Muscle layer of duodenum (tissue), 2 donors: ENCODE results near the gene SIK3.

Source experiments
- H3K27ac ChIP-seq: one replicate; pipeline ENCODE4 v1.7.0; 2013; ENCODE audit warnings: mild to moderate bottlenecking, low read length
- H3K27me3 ChIP-seq: one replicate; pipeline ENCODE4 v1.7.0; 2013; ENCODE audit warnings: low read depth, mild to moderate bottlenecking, control low read depth, low read length
- H3K36me3 ChIP-seq, 2 donors: one replicate each; pipeline ENCODE4 v1.7.0; 2013; ENCODE audit warnings: low read length in 2 of 2, control low read depth in 1 of 2, mild to moderate bottlenecking in 1 of 2; ENCODE audit not compliant: insufficient read depth in 2 of 2, control insufficient read depth in 1 of 2
- H3K4me1 ChIP-seq, 2 donors: one replicate each; pipeline ENCODE4 v1.7.0; 2013; ENCODE audit warnings: low read length in 2 of 2, mild to moderate bottlenecking in 2 of 2, control low read depth in 1 of 2, moderate library complexity in 1 of 2; ENCODE audit not compliant: insufficient read depth in 2 of 2, control insufficient read depth in 1 of 2
- H3K4me3 ChIP-seq, 2 donors: one replicate each; pipeline ENCODE4 v1.7.0; 2013; ENCODE audit warnings: low read length in 2 of 2, low read depth in 1 of 2, mild to moderate bottlenecking in 1 of 2
- H3K9me3 ChIP-seq, 2 donors: one replicate each; pipeline ENCODE4 v1.7.0; 2013; ENCODE audit warnings: low read length in 2 of 2, control low read depth in 1 of 2, mild to moderate bottlenecking in 1 of 2; ENCODE audit not compliant: control insufficient read depth in 1 of 2
- donor health status: healthy.

The SIK3 gene

GRCh38 chr11:116823031-116823843, 275.0 kb downstream of the SIK3 start, which contains the start of gene APOA4:
TSS of gene APOA4 (minus strand) at chr11:116823304. CDS start at chr11:116823191, 113 bp downstream.
- Histone ChIP-seq H3K36me3 (no peaks in the 10 kb centered on the region), H3K4me3 (no peak within 1 kb of the TSS)

GRCh38 chr11:116822575-116822974, 275.7 kb downstream of the SIK3 start:
- Histone ChIP-seq H3K4me1 (no peaks in the 10 kb centered on the region), H3K27me3 (no peaks in the 10 kb centered on the region), H3K27ac (no peak overlapping the region), H3K36me3 (no peaks in the 10 kb centered on the region), H3K9me3 (no peaks in the 10 kb centered on the region), H3K4me3 (no peak overlapping the region)

More at GRCh38 chr11:116823031-116823843, 275.0 kb downstream of the SIK3 start, which contains the start of gene APOA4:
- Histone ChIP-seq H3K4me1 (no peaks in the 10 kb centered on the region), H3K9me3 (no peaks in the 10 kb centered on the region), H3K27me3 (no peaks in the 10 kb centered on the region), H3K27ac (no peak within 1 kb of the TSS)

DNA sequence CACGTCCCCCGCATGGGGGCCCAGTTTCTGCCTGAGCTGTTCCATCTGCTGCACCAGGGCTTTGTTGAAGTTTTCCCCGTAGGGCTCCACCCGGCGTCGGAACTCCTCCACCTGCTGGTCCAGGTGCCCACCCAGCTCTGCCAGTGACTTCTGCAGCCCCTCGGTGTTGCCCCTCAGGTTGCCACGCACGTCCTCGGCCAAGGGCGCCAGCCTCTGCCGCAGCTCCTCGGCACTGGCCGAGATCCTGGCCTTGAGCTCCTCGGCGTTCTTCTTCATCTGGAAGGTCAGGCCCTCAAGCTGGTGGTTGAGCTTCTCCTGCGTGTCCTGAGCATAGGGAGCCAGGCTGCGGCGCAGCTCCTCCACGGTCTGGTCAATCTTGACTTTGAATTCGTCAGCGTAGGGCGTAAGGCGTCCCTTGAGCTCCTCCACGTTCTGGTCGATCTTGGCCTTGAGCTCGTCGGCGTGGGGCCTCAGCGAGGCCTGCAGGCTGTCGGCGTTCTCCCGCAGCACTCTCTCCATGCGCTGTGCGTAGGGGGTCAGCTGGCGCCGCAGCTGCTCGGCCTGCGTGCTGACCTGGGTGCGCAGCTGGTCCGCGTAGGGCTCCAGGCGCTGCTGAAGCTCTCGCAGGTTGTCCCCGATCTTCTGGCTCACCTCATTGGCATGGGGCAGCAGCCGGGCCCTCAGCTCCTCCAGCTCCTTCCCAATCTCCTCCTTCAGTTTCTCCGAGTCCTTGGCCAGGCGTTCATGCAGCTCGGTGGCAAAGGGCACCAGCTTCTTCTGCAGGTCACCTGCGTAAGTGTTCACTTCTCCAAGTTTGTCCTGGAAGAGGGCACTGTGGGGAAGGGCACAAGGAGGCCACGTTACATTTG, 276.9 kb downstream of the SIK3 start:
- Histone ChIP-seq H3K9me3 (no peaks in the 10 kb centered on the region), H3K27me3 (no peaks in the 10 kb centered on the region), H3K4me1 (no peaks in the 10 kb centered on the region), H3K4me3 (no peak overlapping the region), H3K36me3 (no peaks in the 10 kb centered on the region), H3K27ac (no peak overlapping the region)

DNA sequence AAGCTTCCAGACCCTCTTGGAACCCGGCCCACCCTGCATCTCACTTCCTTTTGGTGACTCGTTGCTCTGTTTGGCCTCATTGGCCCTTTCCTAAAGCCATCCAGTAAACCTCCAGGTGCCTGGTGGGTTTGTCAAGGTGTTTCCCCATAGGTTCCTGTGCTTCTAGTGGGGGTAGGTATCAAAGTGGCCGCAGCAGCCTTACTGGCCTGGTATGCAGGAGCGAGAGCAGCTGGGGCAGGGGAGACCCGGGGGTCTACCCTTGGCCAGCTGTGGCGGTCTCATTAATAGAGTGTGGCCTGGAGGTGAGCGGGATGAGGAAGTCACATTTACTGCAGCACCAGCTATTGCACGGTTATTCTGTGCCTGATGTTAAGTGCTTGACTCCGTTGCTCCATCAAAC, 279.2 kb downstream of the SIK3 start:
- H3K36me3 ChIP-seq = no peaks in the 10 kb centered on the region
- H3K4me1 ChIP-seq = no peaks in the 10 kb centered on the region
- no peaks in the 10 kb centered on the region for H3K9me3 ChIP-seq
- no peak overlapping the region for H3K4me3 ChIP-seq
- no peak overlapping the region for H3K27ac ChIP-seq
- H3K27me3 ChIP-seq = no peaks in the 10 kb centered on the region

GRCh38 chr11:116814502-116814901, 283.7 kb downstream of the SIK3 start:
- H3K36me3 ChIP-seq = no peaks in the 10 kb centered on the region
- no peaks in the 10 kb centered on the region for H3K27me3 ChIP-seq
- H3K9me3 ChIP-seq = no peaks in the 10 kb centered on the region
- no peak overlapping the region for H3K27ac ChIP-seq
- H3K4me3 ChIP-seq = no peak overlapping the region
- no peaks in the 10 kb centered on the region for H3K4me1 ChIP-seq

DNA sequence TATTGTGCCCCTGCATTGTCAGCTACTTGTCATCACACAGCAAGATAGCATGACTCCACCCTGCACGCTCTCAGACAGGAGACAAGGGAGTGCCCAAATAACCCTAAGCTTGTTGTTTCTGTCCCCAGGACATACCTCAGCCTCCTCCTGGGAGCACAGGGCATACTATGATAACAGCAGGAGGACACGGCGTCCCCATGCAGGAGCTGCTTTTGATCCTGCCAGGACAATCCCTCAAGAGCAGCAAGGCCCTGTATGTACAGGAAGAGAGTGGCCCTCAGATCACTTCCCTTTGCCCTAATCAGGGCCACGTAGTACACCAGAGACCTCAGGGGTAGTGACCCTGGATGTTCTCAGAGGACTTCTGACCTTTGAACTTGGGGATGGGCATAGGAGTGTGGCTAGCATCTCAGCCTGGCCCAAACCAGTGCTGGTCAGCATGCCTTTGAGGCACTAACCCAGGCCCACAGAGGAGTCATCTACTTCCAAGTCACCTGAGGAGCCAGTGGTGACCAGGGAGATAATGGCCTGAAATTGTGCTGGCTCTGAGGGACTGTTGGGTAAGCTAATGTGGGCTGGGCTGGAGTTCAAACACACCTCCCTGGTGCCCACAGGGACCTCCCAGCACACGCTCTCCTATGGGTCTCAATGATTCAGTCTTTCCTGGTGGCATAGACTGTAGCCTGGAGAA, 284.3 kb downstream of the SIK3 start:
- H3K27ac ChIP-seq = no peak overlapping the region
- H3K36me3 ChIP-seq = no peaks in the 10 kb centered on the region
- no peaks in the 10 kb centered on the region for H3K9me3 ChIP-seq
- no peaks in the 10 kb centered on the region for H3K4me1 ChIP-seq
- H3K4me3 ChIP-seq = no peak overlapping the region
- no peaks in the 10 kb centered on the region for H3K27me3 ChIP-seq

DNA sequence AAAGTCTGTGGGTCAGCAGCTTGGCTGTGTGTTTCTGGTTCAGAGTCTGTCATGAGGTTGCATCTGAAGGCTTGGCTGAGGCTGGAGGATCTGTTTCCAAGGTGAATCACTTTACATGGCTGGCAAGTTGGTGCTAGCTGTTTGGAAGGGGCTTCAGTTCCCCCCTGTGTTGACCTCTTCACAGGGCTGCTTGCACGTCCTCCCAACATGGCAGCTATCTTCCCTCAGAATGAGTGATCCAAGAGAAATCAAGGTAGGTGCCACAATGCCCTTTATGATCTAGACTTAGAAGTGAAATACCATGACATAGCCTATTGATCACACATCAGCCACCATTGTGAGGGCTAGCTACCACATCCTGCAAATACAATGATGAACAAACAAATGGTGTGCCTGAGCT, 285.1 kb downstream of the SIK3 start:
- Histone ChIP-seq H3K27ac (no peak overlapping the region), H3K36me3 (no peaks in the 10 kb centered on the region), H3K4me1 (no peaks in the 10 kb centered on the region), H3K27me3 (no peaks in the 10 kb centered on the region), H3K9me3 (no peaks in the 10 kb centered on the region), H3K4me3 (no peak overlapping the region)

GRCh38 chr11:116812109-116812508, 286.1 kb downstream of the SIK3 start:
- no peak overlapping the region for H3K27ac ChIP-seq
- no peaks in the 10 kb centered on the region for H3K4me1 ChIP-seq
- H3K9me3 ChIP-seq = no peaks in the 10 kb centered on the region
- no peak overlapping the region for H3K4me3 ChIP-seq
- H3K27me3 ChIP-seq = no peaks in the 10 kb centered on the region
- H3K36me3 ChIP-seq = no peaks in the 10 kb centered on the region

GRCh38 chr11:116811194-116811593, 287.0 kb downstream of the SIK3 start:
- no peaks in the 10 kb centered on the region for H3K9me3 ChIP-seq
- H3K4me3 ChIP-seq = no peak overlapping the region
- no peaks in the 10 kb centered on the region for H3K36me3 ChIP-seq
- H3K27me3 ChIP-seq = no peaks in the 10 kb centered on the region
- H3K27ac ChIP-seq = no peak overlapping the region
- no peaks in the 10 kb centered on the region for H3K4me1 ChIP-seq

- Histone ChIP-seq H3K4me3 (no peak overlapping the region), H3K27me3 (no peaks in the 10 kb centered on the region), H3K4me1 (no peaks in the 10 kb centered on the region), H3K9me3 (no peaks in the 10 kb centered on the region), H3K27ac (no peak overlapping the region), H3K36me3 (no peaks in the 10 kb centered on the region)
These were observed 289.7 kb downstream of the SIK3 start for GRCh38 chr11:116808262-116809175.
